Measurements from ENCODE around the gene BABAM2.

Gene BABAM2

DNA sequence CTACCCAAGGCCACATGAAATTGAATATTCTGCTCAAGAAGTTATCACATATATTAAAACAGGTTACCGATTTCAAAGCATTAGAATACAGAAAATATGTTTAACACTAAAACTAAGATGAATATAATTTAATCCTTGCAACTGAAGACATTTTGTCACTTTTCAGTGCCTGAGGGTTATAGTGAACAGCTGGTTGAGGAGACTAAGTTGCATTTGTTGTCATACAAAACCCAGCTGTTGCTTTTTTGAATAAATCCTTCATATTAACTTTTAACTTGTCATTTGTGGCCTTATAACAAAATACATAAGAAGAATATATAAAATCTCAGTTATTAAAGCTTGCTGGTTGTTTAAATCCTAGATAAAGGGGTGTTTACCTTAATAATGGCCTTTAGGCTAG is 37.8 kb upstream of the BABAM2 start:
- no peak overlapping the region for H3K4me2 ChIP-seq (ENCODE audit: low read depth, low read length)
- TF ChIP-seq EZH2phosphoT487 (IDR thresholded peaks at IDR 0.05; ENCODE audit: low read length) (no peak), EZH2 (optimal IDR thresholded peaks at IDR 0.05; ENCODE audit: low read depth, low read length) (no peak)
- TF ChIP-seq, protein P1, sequence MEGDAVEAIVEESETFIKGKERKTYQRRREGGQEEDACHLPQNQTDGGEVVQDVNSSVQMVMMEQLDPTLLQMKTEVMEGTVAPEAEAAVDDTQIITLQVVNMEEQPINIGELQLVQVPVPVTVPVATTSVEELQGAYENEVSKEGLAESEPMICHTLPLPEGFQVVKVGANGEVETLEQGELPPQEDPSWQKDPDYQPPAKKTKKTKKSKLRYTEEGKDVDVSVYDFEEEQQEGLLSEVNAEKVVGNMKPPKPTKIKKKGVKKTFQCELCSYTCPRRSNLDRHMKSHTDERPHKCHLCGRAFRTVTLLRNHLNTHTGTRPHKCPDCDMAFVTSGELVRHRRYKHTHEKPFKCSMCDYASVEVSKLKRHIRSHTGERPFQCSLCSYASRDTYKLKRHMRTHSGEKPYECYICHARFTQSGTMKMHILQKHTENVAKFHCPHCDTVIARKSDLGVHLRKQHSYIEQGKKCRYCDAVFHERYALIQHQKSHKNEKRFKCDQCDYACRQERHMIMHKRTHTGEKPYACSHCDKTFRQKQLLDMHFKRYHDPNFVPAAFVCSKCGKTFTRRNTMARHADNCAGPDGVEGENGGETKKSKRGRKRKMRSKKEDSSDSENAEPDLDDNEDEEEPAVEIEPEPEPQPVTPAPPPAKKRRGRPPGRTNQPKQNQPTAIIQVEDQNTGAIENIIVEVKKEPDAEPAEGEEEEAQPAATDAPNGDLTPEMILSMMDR (IDR thresholded peaks at IDR 0.05; ENCODE audit: low read length), result no peak
- no peaks in the 10 kb centered on the region for H3F3A ChIP-seq (ENCODE audit: insufficient read depth, low read length)
- no peaks in the 10 kb centered on the region for H3K9me2 ChIP-seq (replicated peaks; ENCODE audit: insufficient read depth, low read length)
- H3K4me3 ChIP-seq (ENCODE audit: low read length), result no peak overlapping the region
- H3K4me1 ChIP-seq (ENCODE audit: low read length), result no peaks in the 10 kb centered on the region
- H2AFZ ChIP-seq (ENCODE audit: low read length), result no peak overlapping the region
- no peaks in the 10 kb centered on the region for H3K79me2 ChIP-seq (ENCODE audit: low read length)
- no peak overlapping the region for H3K9ac ChIP-seq (ENCODE audit: low read length)
- no peaks in the 10 kb centered on the region for H3K36me3 ChIP-seq (replicated peaks; ENCODE audit: insufficient read depth, low read length)
- no peaks in the 10 kb centered on the region for H3K27me3 ChIP-seq (replicated peaks; ENCODE audit: insufficient read depth, low read length)
- no peaks in the 10 kb centered on the region for H4K20me1 ChIP-seq (ENCODE audit: insufficient read depth, low read length)
- no peaks in the 10 kb centered on the region for H3K9me3 ChIP-seq (replicated peaks; ENCODE audit: insufficient read depth, low read length)
- no peak overlapping the region for H3K27ac ChIP-seq (ENCODE audit: low read length)
- no peak for DNase-seq

DNA sequence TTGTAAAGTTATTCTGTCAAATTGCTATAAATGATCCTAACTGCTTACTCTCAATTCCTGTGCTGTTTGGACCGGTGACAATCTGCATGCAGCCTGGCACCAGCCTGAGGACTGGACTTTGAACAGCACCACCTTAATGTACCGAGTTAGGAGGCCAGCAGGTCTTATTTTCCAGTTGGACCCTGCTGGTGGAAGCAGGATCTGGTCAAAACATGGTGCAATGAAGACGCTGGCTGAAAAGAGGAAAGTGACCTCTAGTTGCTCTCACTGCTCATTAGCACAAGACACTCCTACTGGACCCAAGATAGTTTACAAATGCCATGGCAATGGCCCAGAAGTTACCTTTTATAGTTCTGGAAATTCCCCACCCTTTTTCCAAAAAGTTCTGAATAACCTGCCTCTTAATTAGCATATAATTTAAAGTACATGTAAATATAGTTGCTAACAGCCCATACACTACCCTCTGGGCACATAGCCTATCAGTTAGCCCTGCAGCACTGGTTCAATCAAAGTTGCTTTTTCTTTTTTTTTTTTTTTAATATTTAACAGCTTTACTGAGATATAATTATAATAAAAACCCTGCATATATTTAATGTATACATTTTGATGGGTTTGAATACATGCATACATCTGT is 36.2 kb upstream of the BABAM2 start:
- no peaks in the 10 kb centered on the region for H3K79me2 ChIP-seq (ENCODE audit: low read length)
- no peaks in the 10 kb centered on the region for H3K9me3 ChIP-seq (replicated peaks; ENCODE audit: insufficient read depth, low read length)
- no peaks in the 10 kb centered on the region for H3K27me3 ChIP-seq (replicated peaks; ENCODE audit: insufficient read depth, low read length)
- no peak overlapping the region for H3K4me2 ChIP-seq (ENCODE audit: low read depth, low read length)
- H3K9ac ChIP-seq (ENCODE audit: low read length), result no peak overlapping the region
- no peaks in the 10 kb centered on the region for H4K20me1 ChIP-seq (ENCODE audit: insufficient read depth, low read length)
- no peak for DNase-seq
- H3K4me3 ChIP-seq (ENCODE audit: low read length), result no peak overlapping the region
- H3K36me3 ChIP-seq (replicated peaks; ENCODE audit: insufficient read depth, low read length), result no peaks in the 10 kb centered on the region
- TF ChIP-seq, protein P1 (IDR thresholded peaks at IDR 0.05; ENCODE audit: low read length), result no peak
- TF ChIP-seq EZH2 (optimal IDR thresholded peaks at IDR 0.05; ENCODE audit: low read depth, low read length) (no peak), EZH2phosphoT487 (IDR thresholded peaks at IDR 0.05; ENCODE audit: low read length) (no peak)
- no peaks in the 10 kb centered on the region for H3K9me2 ChIP-seq (replicated peaks; ENCODE audit: insufficient read depth, low read length)
- H2AFZ ChIP-seq (ENCODE audit: low read length), result no peak overlapping the region
- no peak overlapping the region for H3K27ac ChIP-seq (ENCODE audit: low read length)
- no peaks in the 10 kb centered on the region for H3K4me1 ChIP-seq (ENCODE audit: low read length)
- H3F3A ChIP-seq (ENCODE audit: insufficient read depth, low read length), result no peaks in the 10 kb centered on the region

DNA sequence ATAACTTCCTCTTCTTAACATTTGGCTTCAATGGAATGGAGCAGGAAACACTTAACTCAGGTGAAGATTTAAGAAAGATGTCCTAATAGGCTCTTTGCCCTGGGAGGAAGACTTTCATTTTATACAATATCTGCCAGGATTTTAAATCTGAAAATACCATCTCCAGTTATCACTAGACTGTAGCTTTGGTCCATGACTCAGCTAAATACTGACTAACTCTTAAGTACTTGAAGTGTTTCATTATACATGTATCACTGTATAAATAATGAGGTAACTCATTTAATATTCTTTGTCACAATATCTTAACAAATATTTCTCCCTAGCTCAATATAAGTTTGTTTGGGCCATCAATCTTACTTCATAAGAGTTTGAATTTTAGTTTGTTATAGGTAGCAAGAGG is 35.1 kb upstream of the BABAM2 start:
- H2AFZ ChIP-seq (ENCODE audit: low read length), result no peak overlapping the region
- no peak overlapping the region for H3K27ac ChIP-seq (ENCODE audit: low read length)
- no peaks in the 10 kb centered on the region for H3K9me3 ChIP-seq (replicated peaks; ENCODE audit: insufficient read depth, low read length)
- no peaks in the 10 kb centered on the region for H4K20me1 ChIP-seq (ENCODE audit: insufficient read depth, low read length)
- H3K4me3 ChIP-seq (ENCODE audit: low read length), result no peak overlapping the region
- H3F3A ChIP-seq (ENCODE audit: insufficient read depth, low read length), result no peaks in the 10 kb centered on the region
- no peaks in the 10 kb centered on the region for H3K4me1 ChIP-seq (ENCODE audit: low read length)
- no peak for DNase-seq
- H3K79me2 ChIP-seq (ENCODE audit: low read length), result no peaks in the 10 kb centered on the region
- no peak overlapping the region for H3K9ac ChIP-seq (ENCODE audit: low read length)
- H3K9me2 ChIP-seq (replicated peaks; ENCODE audit: insufficient read depth, low read length), result no peaks in the 10 kb centered on the region
- TF ChIP-seq, protein P1 (IDR thresholded peaks at IDR 0.05; ENCODE audit: low read length), result no peak
- TF ChIP-seq EZH2phosphoT487 (IDR thresholded peaks at IDR 0.05; ENCODE audit: low read length) (no peak), EZH2 (optimal IDR thresholded peaks at IDR 0.05; ENCODE audit: low read depth, low read length) (no peak)
- H3K4me2 ChIP-seq (ENCODE audit: low read depth, low read length), result no peak overlapping the region
- no peaks in the 10 kb centered on the region for H3K27me3 ChIP-seq (replicated peaks; ENCODE audit: insufficient read depth, low read length)
- no peaks in the 10 kb centered on the region for H3K36me3 ChIP-seq (replicated peaks; ENCODE audit: insufficient read depth, low read length)
